GM18951 (cell line): ENCODE results near the gene TNFSF13.

Source experiments
- POLR2A ChIP-seq: IDR thresholded peaks from 4 replicates; pipeline ENCODE4 v1.6.1; 2011; ENCODE audit warnings: mild to moderate bottlenecking; ENCODE audit not compliant: insufficient read length, insufficient read depth; ENCODE audit errors: extremely low read depth
- in situ Hi-C: fragments of 300-500 bp; cut with MboI; formaldehyde crosslinking; loops from one replicate; pipeline ENCODE4 v1.12.0; 2022; ENCODE audit warnings: low sequenced_read_pairs, mixed read lengths, inconsistent platforms; ENCODE audit not compliant: unreplicated experiment

TNFSF13 gene

DNA sequence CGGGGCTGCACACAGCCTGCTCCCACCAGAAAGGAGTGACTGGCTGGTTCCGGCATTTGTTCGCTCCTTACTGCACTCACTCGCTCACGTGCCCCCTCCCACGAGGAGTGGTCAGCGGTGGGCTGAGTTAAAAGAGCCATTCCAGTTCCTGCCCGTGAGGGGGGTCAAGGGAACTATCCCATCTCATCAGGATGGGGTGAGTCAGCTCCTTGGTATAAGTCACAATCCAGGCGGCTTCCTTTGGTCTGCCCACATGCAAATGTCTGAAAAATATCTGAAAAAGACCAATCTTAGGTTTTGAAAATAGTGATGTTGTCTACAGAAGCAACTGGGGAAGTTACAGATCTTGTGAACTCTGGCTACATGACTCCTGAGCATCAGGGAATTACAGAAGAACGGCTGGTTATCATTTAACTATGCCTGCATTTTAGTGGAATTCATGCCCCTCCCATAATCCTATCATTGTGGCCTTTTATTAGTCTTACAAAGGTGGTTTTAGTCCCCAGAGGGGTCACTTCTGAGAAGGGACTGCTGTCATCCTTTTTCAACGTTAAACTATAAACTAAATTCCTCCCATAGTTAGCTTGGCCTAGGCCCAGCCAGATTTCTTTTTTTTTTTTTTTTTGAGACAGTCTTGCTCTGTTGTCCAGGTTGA lies 19.5 kb upstream of the TNFSF13 start:
- in situ Hi-C loops: no loop called here
- TF ChIP-seq POLR2A: no peak

- TF ChIP-seq POLR2A: no peak
- in situ Hi-C loops: no loop called here
Observed at GRCh38 chr17:7541074-7541621, 17.4 kb upstream of the TNFSF13 start.

DNA sequence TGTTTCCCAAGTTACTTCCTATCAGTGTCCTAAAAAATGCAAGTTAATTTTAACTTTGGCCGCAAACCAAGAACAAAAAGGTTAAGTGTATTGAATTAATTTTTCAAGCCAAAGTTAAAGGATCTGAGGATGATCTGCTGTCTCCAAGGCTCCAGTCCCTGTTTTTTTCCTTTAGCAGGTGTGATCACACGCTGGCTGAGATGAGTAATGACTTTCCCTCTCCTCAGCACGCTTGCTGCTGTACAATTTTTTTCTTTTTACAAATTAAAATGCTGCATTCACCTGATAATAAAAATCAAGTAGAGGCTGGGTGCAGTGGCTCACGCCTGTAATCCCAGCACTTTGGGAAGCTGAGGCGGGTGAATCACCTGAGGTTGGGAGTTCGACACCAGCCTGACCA lies 13.6 kb upstream of the TNFSF13 start:
- in situ Hi-C loops: no loop called here
- TF ChIP-seq POLR2A: no peak

DNA sequence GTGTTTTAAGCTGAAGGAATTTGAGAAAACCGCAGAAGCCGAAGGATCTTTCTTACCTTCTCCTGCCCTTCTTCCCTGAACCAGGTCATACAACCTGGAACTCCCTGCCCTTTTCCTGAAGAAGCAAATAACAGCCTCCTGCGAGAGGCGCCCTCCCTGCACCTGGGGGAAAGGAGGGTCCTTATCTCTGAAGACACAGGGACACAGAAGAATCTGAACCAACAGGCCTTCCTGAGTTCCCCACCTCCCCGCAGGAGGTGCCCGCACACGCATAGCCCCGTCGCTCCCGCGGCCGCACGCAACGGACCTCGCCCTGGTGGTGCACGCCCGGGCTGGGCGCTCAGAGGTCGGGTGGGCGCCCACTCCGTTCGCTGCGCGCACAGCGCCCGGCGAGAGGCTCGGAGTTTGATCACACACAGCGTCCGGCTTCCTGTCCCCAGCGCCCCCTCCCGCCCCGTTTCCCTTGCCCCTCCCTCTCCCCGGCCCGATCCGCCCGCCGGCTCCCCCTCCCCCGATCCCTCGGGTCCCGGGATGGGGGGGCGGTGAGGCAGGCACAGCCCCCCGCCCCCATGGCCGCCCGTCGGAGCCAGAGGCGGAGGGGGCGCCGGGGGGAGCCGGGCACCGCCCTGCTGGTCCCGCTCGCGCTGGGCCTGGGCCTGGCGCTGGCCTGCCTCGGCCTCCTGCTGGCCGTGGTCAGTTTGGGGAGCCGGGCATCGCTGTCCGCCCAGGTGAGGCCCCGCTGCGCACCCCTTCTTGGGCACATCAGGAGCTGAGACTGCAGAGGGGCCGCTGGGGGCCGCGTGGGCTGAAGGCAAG lies 9.8 kb upstream of the TNFSF13 start, which contains the start of gene TNFSF12:
Gene TNFSF12, plus strand, starts transcription at position 474 of the 816 bp plus-strand sequence. Its CDS starts 96 bp downstream, at position 570.
- in situ Hi-C loops: no loop called here
- peak; percentile 84 for TF ChIP-seq POLR2A

DNA sequence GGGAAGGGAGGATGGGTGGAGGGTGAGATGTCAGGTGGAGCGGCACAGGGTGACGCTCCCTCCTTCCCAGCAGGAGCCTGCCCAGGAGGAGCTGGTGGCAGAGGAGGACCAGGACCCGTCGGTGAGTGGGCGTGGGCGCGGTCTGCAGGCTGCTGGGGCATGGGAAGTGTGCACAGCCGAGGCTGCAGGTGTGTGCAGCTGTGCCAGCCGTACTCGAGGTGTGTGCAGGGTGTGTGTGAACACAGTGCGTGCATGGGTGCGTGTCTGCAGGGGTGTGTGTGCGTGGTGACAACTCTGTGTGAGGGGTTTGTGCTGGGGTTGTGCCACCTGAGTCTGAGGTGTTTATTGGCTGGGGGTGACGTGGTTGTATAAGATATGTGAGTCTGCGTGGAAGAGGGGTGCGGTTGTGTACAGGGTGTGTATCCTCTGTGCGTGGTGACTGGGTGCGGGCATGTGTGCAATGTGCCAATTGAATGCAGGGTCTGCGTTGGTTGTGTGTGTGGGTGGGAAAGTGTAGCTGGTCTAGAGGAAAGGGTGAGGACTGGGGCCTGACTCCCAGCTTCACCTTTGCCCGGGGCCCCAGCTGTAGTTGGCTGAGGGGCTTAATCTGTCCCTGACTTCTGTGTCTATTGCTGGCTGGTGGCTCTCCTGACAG lies 9.0 kb upstream of the TNFSF13 start:
- no peak for TF ChIP-seq POLR2A
- in situ Hi-C loops: no loop called here

GRCh38 chr17:7550344-7550743 lies 8.2 kb upstream of the TNFSF13 start:
- in situ Hi-C loops: no loop called here

DNA sequence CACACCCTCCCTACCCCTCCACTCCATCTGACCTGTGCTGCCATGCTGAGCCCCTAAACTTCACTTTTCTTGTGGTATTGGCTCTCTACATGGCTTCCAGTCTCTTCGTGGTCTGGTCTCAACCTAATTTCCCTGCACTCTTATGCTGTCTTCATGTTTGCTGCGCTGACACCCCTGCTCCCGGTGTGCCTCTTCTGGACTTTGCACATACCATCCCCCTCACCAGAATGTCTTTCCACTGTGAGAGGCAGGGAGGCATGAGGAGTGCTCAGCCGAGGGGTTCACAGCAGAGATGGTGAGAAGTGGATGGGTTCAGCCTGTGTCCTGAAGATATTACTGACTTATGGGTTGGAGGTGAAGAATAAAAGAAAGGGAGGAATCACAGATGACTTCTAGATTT lies 7.2 kb upstream of the TNFSF13 start:
- in situ Hi-C loops: no loop called here
- no peak for TF ChIP-seq POLR2A

More at GRCh38 chr17:7550344-7550743, 8.2 kb upstream of the TNFSF13 start:
- TF ChIP-seq POLR2A: no peak

DNA sequence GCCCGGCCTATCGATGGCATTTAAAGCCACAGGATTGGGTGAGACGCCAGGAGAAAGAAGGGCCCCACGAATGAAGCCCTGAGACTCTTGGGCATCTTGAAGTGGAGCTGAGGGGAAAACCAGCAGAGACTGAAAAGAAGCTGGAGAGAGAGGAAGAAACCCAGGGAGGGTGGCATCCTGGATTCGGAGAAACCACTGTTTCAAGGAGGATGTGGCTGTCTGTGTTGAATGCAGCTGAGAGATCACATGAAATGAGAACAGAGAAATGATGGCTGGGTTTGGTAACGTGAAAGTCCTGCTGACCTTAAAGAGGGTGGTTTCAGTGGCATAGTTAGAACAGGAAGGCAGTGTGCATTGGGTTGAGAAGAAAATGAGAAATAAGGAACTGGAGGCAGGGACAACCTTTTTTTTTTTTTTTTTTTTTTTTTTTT lies 5.9 kb upstream of the TNFSF13 start:
- in situ Hi-C loops: no loop called here
- no peak for TF ChIP-seq POLR2A

GRCh38 chr17:7553356-7553755 lies 5.2 kb upstream of the TNFSF13 start:
- no peak for TF ChIP-seq POLR2A
- in situ Hi-C loops: no loop called here

DNA sequence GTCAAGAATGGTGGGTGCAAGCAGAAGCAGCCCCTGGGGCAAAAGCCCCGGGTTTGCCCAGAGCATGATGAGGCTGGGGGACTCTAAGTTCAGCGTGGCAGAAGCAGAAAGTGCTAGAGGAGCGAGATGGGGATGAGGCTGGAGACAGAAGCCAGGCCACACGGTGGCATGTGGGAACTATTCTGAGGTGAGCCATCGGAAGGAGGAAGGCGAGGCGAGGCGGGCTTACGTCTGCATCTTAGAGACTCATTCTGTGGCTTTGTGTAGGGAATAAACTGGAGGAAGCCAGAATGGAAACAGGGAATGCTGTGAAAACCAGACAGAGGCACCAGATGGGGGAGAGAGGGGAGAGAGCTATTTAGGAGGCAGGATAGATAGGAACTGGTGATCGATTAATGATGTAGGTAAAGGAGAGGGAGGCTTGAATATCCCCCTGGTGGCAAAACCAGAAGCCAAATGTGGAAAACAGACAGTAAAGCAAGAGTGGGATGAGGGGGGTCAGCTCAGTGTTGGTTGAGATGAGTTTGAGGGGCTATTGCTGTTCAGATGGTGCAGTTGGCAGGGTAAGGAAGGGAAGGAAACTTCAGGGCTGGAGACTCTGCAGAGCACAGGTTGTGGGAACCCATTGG lies 3.1 kb upstream of the TNFSF13 start:
- TF ChIP-seq POLR2A: no peak
- in situ Hi-C loops: no loop called here

GRCh38 chr17:7556627-7557026 lies 1.9 kb upstream of the TNFSF13 start:
- no peak for TF ChIP-seq POLR2A
- in situ Hi-C loops: no loop called here

- in situ Hi-C loops: no loop called here
- TF ChIP-seq POLR2A: no peak
Observed at GRCh38 chr17:7557147-7557764, 1.3 kb upstream of the TNFSF13 start.
